Measurements from ENCODE around the gene REG4.

The REG4 gene

DNA sequence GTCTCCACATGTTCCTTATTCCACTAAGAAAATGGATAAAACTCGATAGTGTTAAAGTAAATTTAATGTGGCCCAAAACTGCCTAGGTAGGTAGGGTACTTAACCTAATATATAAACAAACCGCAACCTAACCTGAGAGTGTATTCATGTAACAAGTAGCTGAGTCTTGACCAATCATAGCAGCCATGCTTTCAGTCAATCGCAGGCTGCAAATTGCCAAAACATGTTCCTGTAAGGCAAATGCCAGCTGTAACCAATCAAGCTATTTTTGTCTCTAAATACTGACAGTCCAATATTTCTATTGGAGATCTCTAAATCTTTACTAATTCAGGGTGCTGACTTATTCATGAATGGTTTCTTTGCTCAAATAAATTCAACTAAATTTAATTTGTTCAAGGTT, 39.5 kb downstream of the REG4 start (continued):
- TF ChIP-seq, protein P1, sequence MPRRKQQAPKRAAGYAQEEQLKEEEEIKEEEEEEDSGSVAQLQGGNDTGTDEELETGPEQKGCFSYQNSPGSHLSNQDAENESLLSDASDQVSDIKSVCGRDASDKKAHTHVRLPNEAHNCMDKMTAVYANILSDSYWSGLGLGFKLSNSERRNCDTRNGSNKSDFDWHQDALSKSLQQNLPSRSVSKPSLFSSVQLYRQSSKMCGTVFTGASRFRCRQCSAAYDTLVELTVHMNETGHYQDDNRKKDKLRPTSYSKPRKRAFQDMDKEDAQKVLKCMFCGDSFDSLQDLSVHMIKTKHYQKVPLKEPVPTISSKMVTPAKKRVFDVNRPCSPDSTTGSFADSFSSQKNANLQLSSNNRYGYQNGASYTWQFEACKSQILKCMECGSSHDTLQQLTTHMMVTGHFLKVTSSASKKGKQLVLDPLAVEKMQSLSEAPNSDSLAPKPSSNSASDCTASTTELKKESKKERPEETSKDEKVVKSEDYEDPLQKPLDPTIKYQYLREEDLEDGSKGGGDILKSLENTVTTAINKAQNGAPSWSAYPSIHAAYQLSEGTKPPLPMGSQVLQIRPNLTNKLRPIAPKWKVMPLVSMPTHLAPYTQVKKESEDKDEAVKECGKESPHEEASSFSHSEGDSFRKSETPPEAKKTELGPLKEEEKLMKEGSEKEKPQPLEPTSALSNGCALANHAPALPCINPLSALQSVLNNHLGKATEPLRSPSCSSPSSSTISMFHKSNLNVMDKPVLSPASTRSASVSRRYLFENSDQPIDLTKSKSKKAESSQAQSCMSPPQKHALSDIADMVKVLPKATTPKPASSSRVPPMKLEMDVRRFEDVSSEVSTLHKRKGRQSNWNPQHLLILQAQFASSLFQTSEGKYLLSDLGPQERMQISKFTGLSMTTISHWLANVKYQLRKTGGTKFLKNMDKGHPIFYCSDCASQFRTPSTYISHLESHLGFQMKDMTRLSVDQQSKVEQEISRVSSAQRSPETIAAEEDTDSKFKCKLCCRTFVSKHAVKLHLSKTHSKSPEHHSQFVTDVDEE (CRISPR knock-in tag; IDR thresholded peaks at IDR 0.05), result no peak

DNA sequence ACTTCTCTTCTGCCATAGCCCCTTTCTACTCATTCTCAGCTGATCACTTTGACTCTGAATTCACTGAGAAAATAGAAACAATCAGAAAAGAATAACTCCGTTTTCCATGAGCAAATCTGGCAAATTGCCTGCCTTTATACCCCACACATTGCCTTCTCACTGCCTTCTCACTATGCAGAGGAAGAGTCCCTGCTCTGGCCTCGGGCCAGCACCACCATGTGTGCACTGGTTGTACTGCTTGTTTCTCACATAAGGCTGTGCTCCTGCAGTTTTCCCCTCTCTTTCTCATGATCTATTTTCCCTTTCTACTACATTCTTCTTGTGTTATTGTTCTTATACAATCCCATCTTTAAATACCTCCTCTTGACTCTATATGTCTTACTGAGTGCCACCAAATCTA, 40.2 kb downstream of the REG4 start:
- TF ChIP-seq BACH2 (CRISPR knock-in tag; IDR thresholded peaks at IDR 0.05; ENCODE audit: borderline replicate concordance), result no peak
- TF ChIP-seq, protein P1 (CRISPR knock-in tag; IDR thresholded peaks at IDR 0.05), result no peak
- TF ChIP-seq TCF4 (CRISPR knock-in tag; IDR thresholded peaks at IDR 0.05; ENCODE audit: borderline replicate concordance), result no peak
- TF ChIP-seq RARB (CRISPR knock-in tag; IDR thresholded peaks at IDR 0.05), result no peak
- TF ChIP-seq TOX (CRISPR knock-in tag; IDR thresholded peaks at IDR 0.05; ENCODE audit: borderline replicate concordance), result no peak
- TF ChIP-seq ESRRG (CRISPR knock-in tag; IDR thresholded peaks at IDR 0.05), result no peak
- no peak for TF ChIP-seq SNAI2 (CRISPR knock-in tag; IDR thresholded peaks at IDR 0.05)
- TF ChIP-seq, protein P2, sequence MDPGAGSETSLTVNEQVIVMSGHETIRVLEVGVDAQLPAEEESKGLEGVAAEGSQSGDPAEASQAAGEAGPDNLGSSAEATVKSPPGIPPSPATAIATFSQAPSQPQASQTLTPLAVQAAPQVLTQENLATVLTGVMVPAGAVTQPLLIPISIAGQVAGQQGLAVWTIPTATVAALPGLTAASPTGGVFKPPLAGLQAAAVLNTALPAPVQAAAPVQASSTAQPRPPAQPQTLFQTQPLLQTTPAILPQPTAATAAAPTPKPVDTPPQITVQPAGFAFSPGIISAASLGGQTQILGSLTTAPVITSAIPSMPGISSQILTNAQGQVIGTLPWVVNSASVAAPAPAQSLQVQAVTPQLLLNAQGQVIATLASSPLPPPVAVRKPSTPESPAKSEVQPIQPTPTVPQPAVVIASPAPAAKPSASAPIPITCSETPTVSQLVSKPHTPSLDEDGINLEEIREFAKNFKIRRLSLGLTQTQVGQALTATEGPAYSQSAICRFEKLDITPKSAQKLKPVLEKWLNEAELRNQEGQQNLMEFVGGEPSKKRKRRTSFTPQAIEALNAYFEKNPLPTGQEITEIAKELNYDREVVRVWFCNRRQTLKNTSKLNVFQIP (CRISPR knock-in tag; IDR thresholded peaks at IDR 0.05; ENCODE audit: borderline replicate concordance, low read depth), result no peak
- TF ChIP-seq GLIS3 (CRISPR knock-in tag; IDR thresholded peaks at IDR 0.05), result no peak
- 0 out of 3 replicates have a peak, but pooled peaks have one; percentile 36 for ATAC-seq

DNA sequence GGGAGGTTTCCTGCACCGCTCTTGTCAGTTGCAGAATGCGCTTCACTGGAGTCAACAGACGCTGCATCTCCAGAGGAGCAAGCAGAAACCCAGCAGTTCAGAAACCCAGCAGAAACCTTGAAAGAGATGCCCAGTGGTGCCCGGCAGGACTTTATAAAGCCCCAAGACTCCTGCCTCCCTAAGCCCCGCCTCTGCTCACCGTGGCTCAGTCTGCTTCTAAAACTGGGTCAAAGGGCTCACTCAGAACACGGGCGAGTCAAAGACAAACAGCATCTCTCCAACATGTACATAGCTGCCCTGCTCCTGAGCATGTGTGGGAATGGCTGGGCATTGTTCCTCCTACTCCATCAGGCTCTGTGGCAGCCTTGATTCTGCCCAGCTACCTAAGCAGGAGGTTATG, 42.5 kb downstream of the REG4 start, which contains the start of gene HMGCS2:
Gene HMGCS2 (minus strand): TSS at position 128 of the 400 bp plus-strand sequence. CDS start 61 bp downstream, at position 67.
- ATAC-seq, result no peak
- no peak for TF ChIP-seq ZNF8 (CRISPR knock-in tag; IDR thresholded peaks at IDR 0.05)
- TF ChIP-seq, protein P3, sequence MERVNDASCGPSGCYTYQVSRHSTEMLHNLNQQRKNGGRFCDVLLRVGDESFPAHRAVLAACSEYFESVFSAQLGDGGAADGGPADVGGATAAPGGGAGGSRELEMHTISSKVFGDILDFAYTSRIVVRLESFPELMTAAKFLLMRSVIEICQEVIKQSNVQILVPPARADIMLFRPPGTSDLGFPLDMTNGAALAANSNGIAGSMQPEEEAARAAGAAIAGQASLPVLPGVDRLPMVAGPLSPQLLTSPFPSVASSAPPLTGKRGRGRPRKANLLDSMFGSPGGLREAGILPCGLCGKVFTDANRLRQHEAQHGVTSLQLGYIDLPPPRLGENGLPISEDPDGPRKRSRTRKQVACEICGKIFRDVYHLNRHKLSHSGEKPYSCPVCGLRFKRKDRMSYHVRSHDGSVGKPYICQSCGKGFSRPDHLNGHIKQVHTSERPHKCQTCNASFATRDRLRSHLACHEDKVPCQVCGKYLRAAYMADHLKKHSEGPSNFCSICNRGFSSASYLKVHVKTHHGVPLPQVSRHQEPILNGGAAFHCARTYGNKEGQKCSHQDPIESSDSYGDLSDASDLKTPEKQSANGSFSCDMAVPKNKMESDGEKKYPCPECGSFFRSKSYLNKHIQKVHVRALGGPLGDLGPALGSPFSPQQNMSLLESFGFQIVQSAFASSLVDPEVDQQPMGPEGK (CRISPR knock-in tag; IDR thresholded peaks at IDR 0.05; ENCODE audit: borderline replicate concordance), result no peak
- TF ChIP-seq, protein P2 (CRISPR knock-in tag; IDR thresholded peaks at IDR 0.05; ENCODE audit: borderline replicate concordance, low read depth), result no peak
- no peak for TF ChIP-seq GLIS3 (CRISPR knock-in tag; IDR thresholded peaks at IDR 0.05)
- no peak for TF ChIP-seq PPARA (CRISPR knock-in tag; IDR thresholded peaks at IDR 0.05; ENCODE audit: borderline replicate concordance)
- TF ChIP-seq BACH2 (CRISPR knock-in tag; IDR thresholded peaks at IDR 0.05; ENCODE audit: borderline replicate concordance), result no peak
- no peak for TF ChIP-seq SNAI2 (CRISPR knock-in tag; IDR thresholded peaks at IDR 0.05)
- TF ChIP-seq, protein P4, sequence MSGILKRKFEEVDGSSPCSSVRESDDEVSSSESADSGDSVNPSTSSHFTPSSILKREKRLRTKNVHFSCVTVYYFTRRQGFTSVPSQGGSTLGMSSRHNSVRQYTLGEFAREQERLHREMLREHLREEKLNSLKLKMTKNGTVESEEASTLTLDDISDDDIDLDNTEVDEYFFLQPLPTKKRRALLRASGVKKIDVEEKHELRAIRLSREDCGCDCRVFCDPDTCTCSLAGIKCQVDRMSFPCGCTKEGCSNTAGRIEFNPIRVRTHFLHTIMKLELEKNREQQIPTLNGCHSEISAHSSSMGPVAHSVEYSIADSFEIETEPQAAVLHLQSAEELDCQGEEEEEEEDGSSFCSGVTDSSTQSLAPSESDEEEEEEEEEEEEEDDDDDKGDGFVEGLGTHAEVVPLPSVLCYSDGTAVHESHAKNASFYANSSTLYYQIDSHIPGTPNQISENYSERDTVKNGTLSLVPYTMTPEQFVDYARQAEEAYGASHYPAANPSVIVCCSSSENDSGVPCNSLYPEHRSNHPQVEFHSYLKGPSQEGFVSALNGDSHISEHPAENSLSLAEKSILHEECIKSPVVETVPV (CRISPR knock-in tag; IDR thresholded peaks at IDR 0.05), result no peak

- TF ChIP-seq ZNF565 (CRISPR knock-in tag; conservative IDR thresholded peaks at IDR 0.05; ENCODE audit: low read depth), result no peak
- TF ChIP-seq CSDC2 (CRISPR knock-in tag; IDR thresholded peaks at IDR 0.05), result no peak
- no peak for TF ChIP-seq OSR1 (CRISPR knock-in tag; IDR thresholded peaks at IDR 0.05)
- TF ChIP-seq, protein P5, sequence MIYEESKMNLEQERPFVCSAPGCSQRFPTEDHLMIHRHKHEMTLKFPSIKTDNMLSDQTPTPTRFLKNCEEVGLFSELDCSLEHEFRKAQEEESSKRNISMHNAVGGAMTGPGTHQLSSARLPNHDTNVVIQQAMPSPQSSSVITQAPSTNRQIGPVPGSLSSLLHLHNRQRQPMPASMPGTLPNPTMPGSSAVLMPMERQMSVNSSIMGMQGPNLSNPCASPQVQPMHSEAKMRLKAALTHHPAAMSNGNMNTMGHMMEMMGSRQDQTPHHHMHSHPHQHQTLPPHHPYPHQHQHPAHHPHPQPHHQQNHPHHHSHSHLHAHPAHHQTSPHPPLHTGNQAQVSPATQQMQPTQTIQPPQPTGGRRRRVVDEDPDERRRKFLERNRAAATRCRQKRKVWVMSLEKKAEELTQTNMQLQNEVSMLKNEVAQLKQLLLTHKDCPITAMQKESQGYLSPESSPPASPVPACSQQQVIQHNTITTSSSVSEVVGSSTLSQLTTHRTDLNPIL (CRISPR knock-in tag; IDR thresholded peaks at IDR 0.05; ENCODE audit: low read depth), result no peak
- TF ChIP-seq ARNTL (CRISPR knock-in tag; IDR thresholded peaks at IDR 0.05; ENCODE audit: borderline replicate concordance, low read depth), result no peak
- TF ChIP-seq ISL1 (CRISPR knock-in tag; IDR thresholded peaks at IDR 0.05), result no peak
- no peak for TF ChIP-seq TOX (CRISPR knock-in tag; IDR thresholded peaks at IDR 0.05; ENCODE audit: borderline replicate concordance)
- ATAC-seq, result no peak
Measured at GRCh38 chr1:119767486-119767885, 43.8 kb downstream of the REG4 start.
